Measurements from ENCODE around the gene AGO4.

Gene AGO4

DNA sequence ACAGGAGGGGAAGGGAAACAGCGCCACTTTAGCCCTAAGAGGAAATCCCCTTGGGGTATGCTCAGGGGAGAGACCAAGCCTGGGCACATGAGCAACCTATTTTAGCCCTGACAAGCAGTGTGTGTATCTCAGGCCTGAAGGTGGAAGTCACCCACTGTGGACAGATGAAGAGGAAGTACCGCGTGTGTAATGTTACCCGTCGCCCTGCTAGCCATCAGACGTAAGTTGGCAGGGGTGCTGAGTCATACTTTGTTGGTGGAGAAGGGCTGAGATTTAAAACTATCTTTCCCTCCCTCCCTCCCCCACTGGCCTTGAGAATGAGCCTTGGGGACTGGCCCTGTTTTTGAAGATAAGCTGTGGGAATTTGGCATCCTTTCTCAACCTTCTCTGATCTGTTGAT lies 86.4 kb downstream of the AGO4 start:
- DNase-seq (ENCODE audit: low read depth in 3 of 3), result no peak

- no peak for DNase-seq (ENCODE audit: low read depth in 3 of 3)
These were observed 86.8 kb downstream of the AGO4 start for GRCh38 chr1:35894656-35895055.

- DNase-seq (ENCODE audit: low read depth in 3 of 3), result no peak
These were observed 92.1 kb downstream of the AGO4 start for GRCh38 chr1:35899941-35900340.

GRCh38 chr1:35901235-35901634 lies 93.4 kb downstream of the AGO4 start:
- no peak for DNase-seq (ENCODE audit: low read depth in 3 of 3)

DNA sequence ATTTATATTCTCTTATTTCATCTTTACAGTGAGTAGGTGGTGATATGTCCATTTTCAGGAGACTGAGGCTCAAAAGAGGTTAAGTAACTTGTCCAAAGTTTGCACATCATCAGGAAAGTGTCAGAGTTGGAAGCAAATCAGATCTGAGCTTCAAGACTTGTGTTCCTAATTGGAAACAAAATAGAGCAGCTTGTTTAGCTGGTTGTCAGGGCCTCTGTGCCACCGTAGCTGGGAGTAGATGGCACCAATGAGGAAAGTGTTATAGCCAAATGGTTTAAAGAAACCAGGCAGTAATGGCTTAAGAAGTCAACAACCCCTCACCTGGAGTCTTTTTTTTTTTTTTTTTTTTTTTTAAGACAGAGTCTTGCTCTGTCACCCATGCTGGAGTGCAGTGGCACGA lies 94.9 kb downstream of the AGO4 start:
- no peak for DNase-seq (ENCODE audit: low read depth in 3 of 3)
